Putamen (tissue), 1 donor: ENCODE results near the gene PTCH1.

Experiments used
- DNase-seq: peaks from one replicate; pipeline ENCODE4 v3.0.0-alpha.2; 2016; ENCODE audit warnings: low spot score

PTCH1 gene

GRCh38 chr9:95498641-95499040 lies 18.1 kb downstream of the PTCH1 start:
- DNase-seq, result no peak

- DNase-seq, result no peak
Observed at GRCh38 chr9:95497772-95498171, 19.0 kb downstream of the PTCH1 start.

- no peak for DNase-seq
Observed at GRCh38 chr9:95496687-95497086, 20.1 kb downstream of the PTCH1 start.

GRCh38 chr9:95495961-95496360 lies 20.8 kb downstream of the PTCH1 start:
- DNase-seq, result no peak

GRCh38 chr9:95495529-95495928 lies 21.2 kb downstream of the PTCH1 start:
- DNase-seq, result no peak

- no peak for DNase-seq
Observed at GRCh38 chr9:95494416-95495371, 22.1 kb downstream of the PTCH1 start.

- DNase-seq, result peak; percentile 71
Observed at GRCh38 chr9:95494022-95494415, 22.8 kb downstream of the PTCH1 start.

- DNase-seq, result no peak
Observed at GRCh38 chr9:95493402-95493801, 23.4 kb downstream of the PTCH1 start.

- DNase-seq, result no peak
Observed at GRCh38 chr9:95491543-95492320, 25.0 kb downstream of the PTCH1 start.

- DNase-seq, result no peak
Observed at GRCh38 chr9:95488954-95489353, 27.8 kb downstream of the PTCH1 start.

GRCh38 chr9:95486318-95486717 lies 30.5 kb downstream of the PTCH1 start:
- DNase-seq, result no peak

- DNase-seq, result no peak
Observed at GRCh38 chr9:95484225-95484624, 32.5 kb downstream of the PTCH1 start.

- no peak for DNase-seq
Observed at GRCh38 chr9:95483431-95483830, 33.3 kb downstream of the PTCH1 start.

GRCh38 chr9:95482621-95483020 lies 34.1 kb downstream of the PTCH1 start:
- DNase-seq, result no peak

GRCh38 chr9:95481000-95481399 lies 35.8 kb downstream of the PTCH1 start:
- DNase-seq, result no peak

- no peak for DNase-seq
Observed at GRCh38 chr9:95480346-95480745, 36.4 kb downstream of the PTCH1 start.

- DNase-seq, result no peak
Observed at GRCh38 chr9:95479330-95479729, 37.4 kb downstream of the PTCH1 start.

GRCh38 chr9:95478335-95478734 lies 38.4 kb downstream of the PTCH1 start:
- peak; percentile 65 for DNase-seq

GRCh38 chr9:95477885-95478284 lies 38.9 kb downstream of the PTCH1 start:
- no peak for DNase-seq

GRCh38 chr9:95477441-95477840 lies 39.3 kb downstream of the PTCH1 start:
- peak; percentile 92 for DNase-seq

- DNase-seq, result no peak
Observed at GRCh38 chr9:95468791-95469190, 48.0 kb downstream of the PTCH1 start.

- DNase-seq, result peak; percentile 36
Observed at GRCh38 chr9:95465115-95465514, 51.7 kb downstream of the PTCH1 start.
